HG03135 (cell line): Measurements from ENCODE around the gene CCDC47.
A peak's percentile ranks its signal among the peaks of the same experiment; 100 is the strongest.
"Not testable (repeated sequence)": the region's sequence is repeated elsewhere in the genome, so short reads cannot be mapped to it uniquely, and the experiment has no call there.

Experiments
- ATAC-seq: cut with Tn5 transposase; IDR thresholded peaks from one replicate; pipeline ENCODE4 v1.9.1; 2021; ENCODE audit warnings: mild to moderate bottlenecking, moderate library complexity; ENCODE audit not compliant: unreplicated experiment

The CCDC47 gene, protein sequence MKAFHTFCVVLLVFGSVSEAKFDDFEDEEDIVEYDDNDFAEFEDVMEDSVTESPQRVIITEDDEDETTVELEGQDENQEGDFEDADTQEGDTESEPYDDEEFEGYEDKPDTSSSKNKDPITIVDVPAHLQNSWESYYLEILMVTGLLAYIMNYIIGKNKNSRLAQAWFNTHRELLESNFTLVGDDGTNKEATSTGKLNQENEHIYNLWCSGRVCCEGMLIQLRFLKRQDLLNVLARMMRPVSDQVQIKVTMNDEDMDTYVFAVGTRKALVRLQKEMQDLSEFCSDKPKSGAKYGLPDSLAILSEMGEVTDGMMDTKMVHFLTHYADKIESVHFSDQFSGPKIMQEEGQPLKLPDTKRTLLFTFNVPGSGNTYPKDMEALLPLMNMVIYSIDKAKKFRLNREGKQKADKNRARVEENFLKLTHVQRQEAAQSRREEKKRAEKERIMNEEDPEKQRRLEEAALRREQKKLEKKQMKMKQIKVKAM

DNA sequence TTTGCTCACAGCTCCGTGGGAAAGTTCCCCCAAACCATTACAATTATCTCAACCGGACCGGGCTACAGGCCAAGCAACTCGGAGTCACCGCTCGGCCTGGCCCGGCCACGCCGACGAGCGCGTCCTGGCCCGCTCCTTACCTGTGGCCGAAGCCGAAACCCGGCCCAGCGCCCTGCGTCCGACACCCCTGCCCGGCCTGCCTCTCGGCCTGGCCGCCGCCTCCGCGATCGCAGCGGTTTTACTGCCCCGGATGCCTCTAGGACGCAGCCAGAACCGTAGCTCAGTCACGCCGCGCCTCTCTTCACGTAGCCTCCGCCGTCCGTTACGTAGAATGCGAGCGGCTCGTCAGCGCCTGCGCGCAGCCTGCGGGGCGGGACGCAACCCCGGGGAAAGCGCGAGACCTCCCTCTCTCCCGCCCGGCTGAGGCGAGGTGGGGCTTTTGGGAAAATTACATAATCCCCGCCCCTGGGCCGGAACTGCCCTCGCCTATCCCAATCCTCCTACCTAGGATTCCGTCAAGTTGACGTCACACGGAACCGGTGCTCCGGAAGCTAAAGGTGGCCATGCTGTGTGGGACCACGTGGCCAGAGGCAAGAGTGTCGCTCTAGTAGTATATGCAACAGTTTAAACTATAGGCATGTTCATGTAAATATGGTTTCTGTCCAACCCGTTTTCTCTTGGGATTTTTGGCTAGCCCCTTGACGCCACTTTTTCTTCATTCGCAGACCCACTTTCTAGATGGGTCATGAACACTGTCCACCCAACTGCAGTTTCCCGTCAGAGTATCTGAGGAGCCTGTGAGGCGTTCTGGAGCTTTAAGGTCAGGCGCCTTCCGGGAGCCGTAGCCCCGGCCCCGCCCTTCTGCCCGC, at the start of gene CCDC47:
CCDC47 (minus strand) TSS at position 326 of the 869 bp plus-strand sequence. CDS start 7,422 bp downstream, outside the sequence.
- peak; percentile 84 for ATAC-seq

DNA sequence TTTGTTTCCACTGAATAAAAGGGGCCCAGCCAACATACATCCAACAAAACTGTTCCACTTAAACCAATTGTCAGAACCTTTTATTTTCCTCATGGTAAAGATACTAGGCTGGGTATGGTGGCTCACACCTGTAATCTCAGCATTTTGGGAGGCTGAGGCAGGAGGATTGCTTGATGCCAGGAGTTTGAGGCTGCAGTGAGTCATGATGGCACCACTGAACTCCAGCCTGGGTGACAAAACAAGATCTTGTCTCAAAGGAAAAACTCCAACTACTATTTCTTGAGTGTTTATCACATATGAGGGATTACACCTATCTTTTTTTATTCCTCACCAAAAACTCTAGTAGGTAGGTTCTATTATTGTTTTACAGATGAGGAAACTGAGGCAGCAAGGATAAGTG, 49.1 kb upstream of the CCDC47 start:
- no peak for ATAC-seq

DNA sequence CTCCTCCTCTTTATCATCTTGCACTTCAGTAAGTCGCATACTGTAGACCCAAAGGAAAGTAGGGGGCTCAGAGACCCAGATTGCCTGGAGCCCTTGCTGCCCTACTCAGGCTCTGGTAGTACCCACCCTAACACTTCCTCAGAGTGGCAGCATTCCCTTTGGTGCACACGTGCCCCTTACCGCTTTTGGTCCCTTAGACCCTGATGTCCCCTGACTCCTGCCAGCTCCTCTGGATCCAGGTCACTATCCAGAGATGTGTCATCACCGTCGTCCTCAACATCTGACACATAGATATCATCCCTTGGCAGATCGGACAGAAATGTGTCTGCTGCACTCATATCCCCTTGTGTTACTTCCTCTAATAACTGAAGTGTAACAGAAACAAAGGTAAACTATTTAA, 48.4 kb upstream of the CCDC47 start:
- no peak for ATAC-seq

DNA sequence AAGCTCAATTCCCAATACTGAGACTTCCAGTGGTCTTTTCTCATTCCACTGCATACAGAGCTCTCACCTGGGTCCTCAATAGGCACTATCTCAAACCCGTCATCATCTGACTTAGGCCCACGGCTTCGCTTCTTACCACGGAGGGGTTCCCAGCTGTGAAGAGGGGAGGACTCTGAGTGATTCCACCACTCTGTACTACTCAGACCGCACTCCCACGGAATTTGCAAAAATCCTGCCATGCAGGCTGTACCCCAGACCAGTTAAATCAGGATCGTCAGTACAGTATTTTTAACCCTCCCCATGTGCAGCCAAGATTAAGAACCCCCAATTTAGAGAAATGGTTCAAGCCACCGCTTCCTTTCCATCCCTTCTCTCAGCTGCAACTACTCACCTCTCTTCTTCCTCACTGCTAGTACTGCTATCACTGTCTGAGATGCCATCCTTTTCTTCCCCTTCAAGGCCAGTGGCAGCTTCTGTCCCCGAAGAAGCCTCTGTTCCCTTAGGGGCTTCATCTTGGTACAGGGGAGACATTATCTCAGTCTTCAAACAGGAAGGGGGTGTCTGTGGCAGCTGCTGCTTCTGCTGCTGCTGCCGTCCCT, 47.7 kb upstream of the CCDC47 start:
- ATAC-seq, result no peak

DNA sequence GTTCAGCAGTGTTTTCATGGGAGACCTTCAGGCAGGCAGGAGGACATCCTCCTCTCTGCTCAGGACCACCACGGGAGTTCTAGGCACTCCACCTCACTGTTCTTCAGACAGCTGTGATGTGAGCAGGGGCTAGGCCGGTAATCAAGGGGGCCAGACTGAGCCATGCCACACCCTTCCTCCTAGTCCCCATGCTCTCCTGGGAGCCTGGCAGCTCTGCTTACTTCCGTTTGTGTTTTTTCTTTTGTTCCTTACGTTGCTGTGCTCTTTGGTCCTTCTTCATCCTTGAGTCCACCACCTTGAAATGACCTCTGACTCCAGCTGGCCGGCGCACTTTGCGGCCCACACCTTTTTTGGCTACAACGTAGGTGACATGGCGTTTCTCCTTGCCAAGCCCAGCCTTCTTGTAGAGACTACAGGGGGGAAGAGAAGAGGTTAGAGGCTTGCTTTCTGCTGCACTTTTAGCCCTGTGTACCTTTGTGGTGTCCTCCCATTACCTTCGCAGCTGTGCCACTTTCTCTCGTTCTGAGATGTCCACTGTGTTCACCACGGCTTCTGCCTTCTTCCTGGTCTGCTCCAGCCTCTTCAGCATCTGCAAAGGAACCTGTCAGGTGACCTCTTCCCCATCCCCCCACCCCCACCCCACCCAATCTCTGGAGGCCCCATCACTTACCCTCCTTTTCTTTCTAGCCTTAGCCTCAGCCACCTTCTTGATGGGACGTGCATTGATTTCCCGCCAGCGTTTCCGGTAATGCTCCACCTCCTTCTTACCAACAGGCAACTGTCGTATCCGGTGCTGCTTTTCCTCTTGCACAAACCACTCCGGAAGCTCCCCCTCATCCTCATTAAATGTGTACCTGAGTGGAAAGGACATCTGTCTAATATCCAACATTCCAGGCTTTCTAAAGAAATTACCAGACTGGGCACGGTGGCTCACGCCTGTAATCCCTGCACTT, 46.5 kb upstream of the CCDC47 start:
- ATAC-seq, result no peak

DNA sequence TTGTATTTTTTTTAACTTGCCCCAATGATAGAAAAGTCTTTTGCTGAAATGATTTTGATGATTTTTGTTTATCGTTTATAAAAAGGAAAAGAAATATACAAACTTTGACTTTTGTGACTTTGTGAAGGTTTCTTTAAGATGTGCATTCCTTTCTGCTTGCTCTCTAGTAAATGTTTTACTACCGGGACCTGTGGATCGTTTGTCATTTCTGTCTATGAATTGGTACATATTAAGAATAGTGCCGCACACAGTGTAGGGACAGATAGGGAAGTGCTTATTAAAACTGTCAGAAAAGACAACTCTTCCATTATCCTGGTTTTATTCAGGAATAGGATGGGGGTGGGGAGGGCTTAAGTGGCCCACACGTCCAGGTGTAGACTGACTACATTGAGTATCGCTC, 45.7 kb upstream of the CCDC47 start:
- no peak for ATAC-seq

DNA sequence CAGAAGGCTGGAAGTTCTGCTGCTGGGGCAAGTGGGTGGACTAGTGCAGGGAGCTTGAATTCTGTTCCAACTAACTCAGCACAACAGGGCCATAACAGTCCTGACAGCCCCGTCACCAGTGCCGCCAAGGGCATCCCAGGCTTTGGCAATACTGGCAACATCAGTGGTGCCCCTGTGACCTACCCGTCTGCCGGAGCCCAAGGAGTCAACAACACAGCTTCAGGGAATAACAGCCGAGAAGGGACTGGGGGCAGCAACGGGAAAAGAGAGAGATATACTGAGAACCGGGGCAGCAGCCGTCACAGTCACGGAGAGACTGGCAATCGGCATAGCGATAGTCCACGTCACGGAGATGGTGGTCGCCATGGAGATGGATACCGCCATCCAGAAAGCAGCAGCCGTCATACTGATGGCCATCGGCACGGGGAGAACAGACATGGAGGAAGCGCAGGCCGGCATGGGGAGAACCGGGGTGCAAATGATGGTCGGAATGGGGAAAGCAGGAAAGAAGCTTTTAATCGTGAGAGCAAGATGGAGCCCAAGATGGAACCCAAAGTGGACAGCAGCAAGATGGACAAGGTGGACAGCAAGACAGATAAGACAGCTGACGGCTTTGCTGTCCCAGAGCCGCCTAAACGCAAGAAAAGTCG, 44.5 kb upstream of the CCDC47 start:
- no peak for ATAC-seq

DNA sequence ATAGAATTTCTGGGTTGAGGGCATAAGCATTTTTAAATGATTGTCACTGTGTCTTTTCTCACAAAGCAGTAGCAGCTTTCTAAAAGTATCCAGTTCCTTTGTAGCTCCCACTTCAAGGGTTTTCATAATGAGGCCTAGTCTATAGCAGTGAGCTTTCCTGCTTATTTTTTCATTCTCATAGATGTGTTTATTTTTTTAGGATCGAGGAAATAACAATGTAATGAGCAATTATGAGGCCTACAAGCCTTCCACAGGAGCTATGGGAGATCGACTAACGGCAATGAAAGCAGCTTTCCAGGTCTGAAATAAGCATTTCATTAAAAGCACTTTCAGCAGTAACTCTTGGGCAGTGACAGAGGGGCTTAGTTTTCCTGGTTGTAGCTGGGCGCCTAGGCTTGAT, 43.3 kb upstream of the CCDC47 start:
- ATAC-seq, result no peak

DNA sequence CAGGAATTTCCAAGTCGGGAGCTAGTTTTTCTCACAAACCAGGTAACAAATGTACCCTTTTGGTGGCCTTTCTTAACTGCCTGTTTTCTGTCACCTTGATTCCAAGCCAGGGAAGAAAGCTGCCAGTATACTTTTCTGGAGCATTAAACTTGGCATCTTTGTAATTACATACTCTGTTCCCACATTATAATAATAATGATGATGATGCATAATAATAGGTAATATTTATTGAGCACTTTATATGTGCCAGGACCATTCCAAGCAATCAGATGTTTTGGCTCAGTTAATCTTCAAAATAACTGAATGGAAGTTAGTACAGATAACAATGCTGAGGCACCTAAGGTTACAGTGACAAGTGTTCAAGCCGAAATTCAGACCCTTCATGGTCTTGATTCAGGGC, 42.7 kb upstream of the CCDC47 start:
- ATAC-seq, result no peak

DNA sequence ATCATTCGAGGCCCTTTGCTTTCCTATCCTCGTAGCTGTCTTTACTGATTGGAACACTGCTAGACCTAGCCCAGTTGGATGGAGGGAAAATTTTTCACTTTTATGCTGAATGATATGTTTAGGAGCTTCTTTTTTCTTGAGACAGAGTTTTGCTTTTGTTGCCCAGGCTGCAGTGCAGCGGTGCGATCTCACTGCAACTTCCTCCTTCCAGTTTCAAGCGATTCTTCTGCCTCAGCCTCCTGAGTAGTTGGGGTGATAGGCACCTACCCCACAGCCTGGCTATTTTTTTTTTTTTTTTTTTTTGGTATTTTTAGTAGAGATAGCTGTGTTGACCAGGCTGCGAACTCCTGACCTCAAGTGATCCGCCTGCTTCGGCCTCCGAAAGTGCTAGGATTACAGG, 36.6 kb upstream of the CCDC47 start:
- ATAC-seq, result no peak

DNA sequence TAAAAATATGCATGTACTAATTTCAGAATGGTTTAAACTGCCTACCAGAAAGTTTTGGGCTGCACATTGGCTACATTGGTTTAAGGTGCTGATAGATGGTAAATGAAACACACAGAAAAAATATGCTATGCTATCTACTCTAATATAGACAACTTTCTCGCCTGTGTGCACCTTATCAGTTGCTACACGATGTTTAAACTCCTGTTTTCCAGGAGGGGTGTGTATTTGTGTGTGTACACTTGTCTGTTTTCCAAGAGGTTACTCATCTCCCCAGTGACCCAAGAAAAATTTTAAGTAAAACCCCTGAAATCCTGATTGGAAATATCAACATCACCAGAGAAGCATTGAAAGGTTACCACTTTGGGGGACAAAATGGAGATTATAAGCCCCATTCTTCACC, 32.2 kb upstream of the CCDC47 start:
- ATAC-seq, result no peak

DNA sequence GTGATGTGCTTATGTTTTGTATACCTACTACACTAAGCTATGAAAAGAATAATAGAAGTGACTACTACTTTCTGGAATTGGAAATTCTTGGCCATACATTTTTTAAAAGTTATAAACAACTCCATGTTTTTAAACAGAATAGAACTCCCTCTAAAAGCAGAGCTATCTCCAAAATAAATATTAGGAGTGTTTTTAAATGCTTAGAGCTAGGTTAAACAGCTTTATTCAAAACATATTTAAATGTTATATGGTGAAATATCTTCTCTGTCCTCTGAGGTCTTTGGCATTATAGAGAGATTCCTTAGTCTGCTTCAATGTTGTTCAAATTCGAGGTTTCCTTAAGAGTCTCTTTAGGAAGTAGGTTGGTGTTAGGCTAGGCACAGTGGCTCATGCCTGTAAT, 30.9 kb upstream of the CCDC47 start:
- ATAC-seq, result no peak

DNA sequence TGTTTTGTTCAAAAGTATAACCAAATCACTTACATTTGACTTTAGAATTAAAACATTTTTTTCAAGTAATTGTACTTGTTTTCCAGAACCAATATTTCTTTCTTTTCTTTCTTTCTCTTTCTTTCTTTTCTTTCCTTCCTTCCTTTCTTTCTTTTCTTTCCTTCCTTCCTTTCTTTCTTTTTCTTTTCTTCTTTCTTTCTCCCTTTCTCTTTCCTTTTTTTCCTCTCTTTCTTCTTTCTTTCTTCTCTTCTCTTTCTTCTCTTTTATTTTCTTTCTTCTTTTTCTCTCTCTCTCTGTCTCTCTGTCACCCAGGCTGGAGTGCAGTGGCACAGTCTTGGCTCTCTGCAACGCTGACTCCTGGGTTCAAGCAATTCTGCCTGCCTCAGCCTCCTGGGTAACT, 27.4 kb upstream of the CCDC47 start:
- no peak for ATAC-seq

DNA sequence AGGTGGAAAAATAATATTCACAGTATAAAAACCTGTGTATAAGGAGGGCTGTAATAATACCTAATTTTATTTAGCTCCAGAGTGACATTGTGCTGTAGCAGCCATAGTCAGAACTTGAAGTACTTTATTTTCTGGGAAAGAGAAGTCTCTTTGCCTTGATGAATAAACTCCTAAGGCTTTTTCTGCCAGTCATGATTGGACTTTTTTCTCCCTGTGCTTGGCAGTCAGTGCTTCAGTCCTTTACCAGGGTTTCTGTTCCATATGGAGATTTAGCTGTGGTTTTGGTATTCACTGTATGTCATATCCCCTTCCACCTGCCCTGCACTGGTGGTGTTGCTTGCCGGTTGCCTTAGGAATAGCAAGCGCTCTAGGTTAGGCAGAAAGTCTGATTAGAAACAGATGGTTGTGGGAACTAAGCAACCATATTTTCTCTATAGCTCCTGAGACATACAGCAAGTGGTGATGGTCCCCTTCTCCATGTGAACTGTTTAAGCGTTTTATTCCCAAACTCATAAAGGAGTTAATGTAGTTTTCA, 25.2 kb upstream of the CCDC47 start:
- ATAC-seq, result no peak

DNA sequence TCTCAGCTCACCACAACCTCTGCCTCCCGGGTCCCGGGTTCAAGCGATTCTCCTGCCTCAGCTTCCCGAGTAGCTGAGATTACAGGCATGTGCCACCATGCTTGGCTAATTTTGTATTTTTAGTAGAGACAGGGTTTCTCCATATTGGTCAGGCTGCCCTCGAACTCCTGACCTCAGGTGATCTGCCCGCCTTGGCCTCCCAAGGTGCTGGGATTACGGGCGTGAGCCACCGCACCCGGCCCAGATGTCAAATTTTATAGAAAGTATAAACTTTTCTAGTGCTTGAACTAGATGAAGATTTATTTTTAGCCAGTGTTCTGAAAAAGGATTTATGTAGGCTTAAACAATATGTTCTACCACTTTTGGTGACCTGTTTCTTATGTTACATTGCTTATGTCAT, 23.0 kb upstream of the CCDC47 start:
- not testable (repeated sequence) for ATAC-seq

DNA sequence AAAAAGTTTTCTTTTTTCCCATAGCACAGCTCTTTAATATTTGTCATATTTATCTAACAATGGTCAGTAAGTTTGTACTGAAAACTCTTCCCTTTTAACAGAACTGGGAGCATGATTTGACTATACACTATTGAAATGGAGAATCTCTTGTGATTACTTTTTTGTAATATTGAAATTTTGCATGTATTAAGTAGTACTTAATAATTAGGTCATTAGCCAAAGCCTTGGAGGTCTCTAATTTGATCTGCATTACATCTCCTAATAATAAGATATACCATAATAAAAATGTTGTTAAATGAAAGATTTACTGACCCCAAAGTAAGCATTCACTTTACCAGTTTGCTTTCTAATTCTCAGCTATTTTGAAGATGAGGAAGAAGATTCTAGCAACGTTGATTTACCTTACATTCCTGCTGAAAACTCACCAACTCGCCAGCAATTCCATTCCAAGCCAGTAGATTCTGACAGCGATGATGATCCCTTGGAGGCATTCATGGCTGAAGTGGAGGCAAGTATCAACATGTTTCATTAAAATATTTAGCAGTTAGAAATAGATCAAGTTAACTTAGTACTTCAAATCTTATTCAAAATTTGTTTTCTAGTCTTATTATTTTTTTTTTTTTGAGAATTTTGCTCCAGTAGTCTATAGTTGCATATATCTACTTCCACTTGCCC, 18.8 kb upstream of the CCDC47 start:
- no peak for ATAC-seq

DNA sequence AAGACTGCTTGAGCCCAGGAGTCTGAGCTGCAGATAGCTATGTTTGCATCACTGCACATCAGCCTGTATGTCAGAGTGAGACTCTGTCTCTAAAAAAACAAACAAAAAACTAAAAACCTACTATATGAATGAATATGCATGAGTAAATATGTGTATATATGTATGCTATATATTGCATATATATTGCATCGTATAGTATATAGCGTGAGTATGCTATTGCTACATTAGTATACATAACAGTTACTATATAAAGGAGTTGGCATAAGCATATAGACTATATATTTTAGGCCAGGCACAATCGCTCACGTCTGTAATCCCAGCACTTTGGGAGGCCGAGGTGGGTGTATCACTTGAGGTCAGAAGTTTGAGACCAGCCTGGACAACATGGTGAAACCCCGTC, 16.7 kb upstream of the CCDC47 start:
- ATAC-seq, result no peak

DNA sequence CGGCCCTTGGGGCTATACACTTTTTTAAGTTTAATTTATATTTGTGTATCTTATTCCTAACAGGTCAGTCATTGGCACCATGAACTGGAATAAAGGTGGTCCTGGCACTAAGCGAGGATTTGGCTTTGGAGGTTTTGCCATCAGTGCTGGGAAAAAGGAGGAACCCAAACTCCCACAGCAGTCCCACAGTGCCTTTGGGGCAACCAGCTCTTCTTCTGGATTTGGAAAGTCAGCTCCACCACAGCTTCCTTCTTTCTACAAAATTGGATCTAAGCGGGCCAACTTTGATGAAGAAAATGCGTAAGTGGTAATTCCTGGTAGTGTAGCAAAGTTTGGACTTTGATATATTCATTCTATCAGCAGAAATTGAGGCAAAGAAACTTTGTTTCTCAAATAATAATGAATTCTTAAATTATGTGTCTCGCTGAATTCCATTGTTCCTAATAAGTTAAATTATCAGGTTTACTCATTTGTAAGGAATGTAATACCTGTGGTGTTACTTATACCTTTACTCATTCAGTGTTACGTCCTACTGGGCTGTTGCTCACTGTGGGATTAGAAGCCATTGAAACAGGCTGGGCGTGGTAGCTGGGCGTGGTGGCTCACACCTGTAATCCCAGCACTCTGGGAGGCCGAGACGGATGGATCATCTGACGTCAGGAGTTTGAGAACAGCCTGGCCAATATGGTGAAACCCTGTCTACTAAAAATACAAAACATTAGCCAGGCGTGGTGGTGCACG, 13.7 kb upstream of the CCDC47 start:
- no peak for ATAC-seq
